DMS79 treated with DMSO at 0.1 percent for 48 hours (cell line): ENCODE results near the gene MYH13.

ENCODE experiments used
- DNase-seq: peaks from one replicate; lab custom pipeline; 2025; lab: John Stamatoyannopoulos, UW

The MYH13 gene

DNA sequence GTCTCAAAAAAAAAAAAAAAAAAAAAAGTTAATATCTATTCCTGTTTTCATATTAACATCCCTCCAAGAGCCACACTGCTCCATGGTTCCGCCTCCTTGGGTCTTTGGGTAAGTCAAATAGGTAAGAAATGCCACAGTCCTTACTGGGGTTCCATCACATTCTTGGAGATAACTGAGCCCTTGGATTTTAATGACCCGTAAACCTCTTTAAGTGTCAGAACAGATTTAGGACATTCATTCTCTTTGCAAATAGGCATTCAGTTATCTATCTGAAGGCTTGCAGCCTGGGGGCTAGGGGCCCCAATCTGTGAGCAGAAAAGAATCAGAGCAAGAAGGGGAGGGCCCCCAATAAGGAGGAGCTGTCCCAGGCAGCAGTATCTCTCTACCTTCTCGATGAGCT is 28.0 kb downstream of the MYH13 start:
- no peak for DNase-seq

DNA sequence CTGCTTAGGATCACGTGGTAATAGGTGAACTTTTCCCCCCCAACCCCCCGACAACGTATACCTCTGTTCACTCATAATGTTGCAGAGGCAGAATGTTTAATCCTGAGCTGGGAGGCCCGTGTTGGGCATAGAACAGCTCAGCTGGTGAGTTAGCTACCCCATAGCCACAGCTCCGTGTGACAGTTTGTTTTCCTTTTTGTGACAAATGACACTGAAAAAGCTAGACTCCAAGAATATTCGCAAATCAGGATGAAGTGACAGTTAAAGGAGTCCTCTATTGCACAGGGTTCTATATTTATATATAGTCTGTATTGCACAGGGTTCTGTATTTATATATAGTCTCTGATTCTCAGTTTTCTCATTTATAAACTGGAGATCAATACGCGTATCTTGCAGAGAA is 33.8 kb downstream of the MYH13 start:
- no peak for DNase-seq

- no peak for DNase-seq
Observed at GRCh38 chr17:10337976-10338375, 34.8 kb downstream of the MYH13 start.

DNA sequence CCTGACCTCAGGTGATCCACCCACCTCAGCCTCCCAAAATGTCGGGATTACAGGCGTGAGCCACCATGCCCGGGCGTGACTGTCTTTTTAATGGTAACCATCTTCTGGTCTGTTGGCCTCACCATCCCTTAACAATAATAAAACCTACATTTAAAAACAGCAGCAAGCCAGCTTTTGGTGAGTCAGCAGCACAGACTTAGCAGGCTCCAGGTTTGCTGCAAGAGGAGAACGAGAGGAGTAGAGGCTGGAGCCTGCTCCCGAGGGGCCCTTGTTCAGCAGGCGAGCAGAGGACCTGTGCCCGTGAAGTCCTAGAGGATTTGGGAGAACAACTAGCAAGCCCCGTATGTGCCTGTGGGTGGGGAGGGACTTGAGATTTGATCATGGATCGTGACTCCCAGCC is 35.7 kb downstream of the MYH13 start:
- DNase-seq: no peak

DNA sequence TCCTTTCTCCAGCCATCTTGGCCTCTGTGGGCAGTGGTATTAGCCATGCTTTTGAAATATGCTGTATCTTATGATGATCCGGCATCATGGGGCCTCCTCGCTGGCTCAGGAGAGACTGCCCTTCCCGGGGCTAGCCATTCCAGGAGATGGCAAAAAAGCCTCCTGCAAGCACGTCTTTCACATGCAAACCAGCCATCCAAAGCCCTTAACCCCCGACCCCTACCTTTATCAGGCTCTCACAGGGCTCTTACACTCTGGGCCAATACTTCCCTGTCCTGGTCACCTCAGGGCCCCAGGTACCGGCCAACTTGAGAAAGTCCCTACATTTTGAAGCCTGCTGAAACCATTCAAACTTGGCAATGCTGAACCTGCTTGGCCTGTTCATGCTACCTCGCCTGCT is 36.4 kb downstream of the MYH13 start:
- no peak for DNase-seq

GRCh38 chr17:10332515-10332914 is 40.3 kb downstream of the MYH13 start:
- no peak for DNase-seq

- no peak for DNase-seq
Observed at GRCh38 chr17:10328971-10329923, 43.6 kb downstream of the MYH13 start.

- no peak for DNase-seq
Observed at GRCh38 chr17:10328206-10328605, 44.6 kb downstream of the MYH13 start.

DNA sequence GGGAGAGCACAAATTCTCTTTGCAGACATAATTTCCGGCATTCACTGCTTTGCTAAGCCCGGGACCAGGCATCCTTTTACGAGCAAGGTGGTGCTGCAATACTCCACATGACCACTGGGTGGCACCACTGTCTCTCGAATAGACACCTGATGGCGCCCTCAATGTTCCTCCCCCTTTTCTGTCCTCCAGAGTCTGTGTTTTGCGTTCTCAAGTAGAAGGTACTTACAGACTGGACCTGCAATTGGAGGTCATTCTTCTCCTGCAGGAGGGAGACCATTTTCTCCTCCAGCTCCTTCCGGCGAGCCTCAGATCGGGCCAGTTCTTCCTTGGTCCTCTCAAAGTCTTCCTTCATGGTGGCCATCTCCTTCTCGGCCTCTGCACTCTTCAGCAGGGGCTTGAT is 45.2 kb downstream of the MYH13 start:
- DNase-seq: no peak

DNA sequence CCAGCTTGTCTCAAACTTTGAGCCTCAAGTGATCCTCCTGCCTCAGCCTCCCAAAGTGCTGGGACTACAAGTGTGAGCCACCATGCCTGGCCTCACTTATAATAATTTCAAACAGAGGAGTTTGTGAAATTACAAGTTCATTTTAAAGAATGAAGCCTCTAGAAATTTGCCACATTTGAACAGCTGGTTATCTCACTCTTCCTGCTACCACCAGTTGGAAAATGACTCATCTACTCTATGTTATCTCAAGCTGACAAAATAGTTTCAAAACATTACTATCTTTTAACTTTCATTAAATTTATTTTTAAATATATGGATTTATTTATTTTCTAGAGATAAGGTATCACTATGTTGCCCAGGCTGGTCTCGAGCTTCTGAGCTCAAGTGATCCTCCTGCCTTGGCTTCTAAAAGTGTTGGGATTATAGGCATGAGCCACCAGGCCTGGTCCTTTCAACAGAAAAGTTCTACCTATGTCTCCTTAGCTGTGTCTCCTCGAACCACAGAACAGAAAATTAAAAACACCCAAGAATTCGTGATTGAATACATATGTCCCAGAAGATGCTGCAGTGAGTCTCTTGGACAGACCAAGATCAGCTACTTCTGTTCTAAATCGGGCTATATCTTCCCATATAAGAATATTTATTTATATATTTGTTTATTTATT is 47.6 kb downstream of the MYH13 start:
- no peak for DNase-seq

DNA sequence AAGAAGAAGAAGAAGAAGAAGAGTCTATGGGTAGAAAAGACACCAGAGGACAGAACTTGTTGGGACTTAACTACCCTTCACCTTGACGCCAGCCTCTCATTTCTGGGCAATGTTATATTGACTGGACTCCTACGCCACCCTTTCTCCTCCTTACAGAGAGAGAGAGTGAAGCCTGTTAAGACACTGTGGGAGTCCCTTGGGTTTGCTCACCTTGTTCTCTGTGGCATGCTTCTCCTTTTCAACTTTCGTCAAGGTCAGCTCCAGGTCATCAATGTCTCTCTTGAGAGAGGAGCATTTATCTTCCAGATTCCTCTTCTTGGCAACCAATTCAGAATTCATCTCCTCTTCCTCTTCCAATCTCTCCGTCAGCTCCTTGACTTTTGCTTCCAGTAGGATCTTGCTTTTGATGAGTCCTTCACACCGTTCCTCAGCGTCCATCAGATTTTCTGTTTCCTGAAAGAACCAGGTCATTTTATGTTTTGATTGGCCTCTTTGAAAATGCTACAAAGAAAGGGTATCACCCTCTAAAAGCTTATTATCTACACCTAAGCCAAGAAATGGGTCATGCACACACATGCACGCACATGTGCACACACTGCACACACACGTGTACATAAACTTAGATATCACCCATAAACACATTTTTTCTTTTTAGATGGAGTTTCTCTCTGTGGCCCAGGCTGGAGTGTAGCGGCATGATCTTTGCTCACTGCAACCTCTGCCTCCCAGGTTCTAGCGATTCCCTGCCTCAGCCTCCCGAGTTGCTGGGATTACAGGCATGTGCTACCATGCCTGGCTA is 48.8 kb downstream of the MYH13 start:
- DNase-seq: no peak

DNA sequence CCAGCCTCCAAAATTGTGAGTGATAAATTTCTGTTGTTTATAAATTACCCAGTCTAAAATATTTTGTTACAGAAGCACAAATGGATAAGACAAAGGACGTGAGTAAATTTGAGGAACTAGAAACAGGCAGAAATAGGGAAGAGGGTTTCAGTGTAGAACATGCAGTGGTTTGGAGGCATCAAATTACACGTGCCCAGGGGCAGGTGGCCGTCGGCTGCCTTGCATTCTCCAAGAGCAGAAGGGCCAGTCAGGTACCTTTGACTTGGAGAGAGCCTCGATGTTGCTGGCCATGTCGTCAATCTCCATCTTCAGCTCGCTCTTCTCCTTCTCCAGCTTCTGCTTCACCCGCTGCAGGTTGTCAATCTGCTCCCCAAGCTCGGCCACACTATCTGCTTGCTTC is 54.3 kb downstream of the MYH13 start:
- no peak for DNase-seq

DNA sequence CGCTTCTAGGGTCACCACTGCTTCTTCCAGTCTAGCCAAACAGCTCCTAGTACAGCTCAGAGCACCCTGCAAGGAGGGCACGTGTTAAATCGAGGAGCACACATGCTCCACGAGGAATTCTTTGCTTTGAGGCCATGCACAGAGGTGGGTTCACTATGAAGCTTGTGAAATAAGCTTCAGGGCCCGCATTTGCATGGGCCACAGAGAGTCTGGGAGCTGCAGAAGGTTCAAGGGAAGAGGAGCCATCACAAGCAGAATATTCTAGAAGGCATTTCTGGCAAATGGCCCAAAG is 55.3 kb downstream of the MYH13 start:
- no peak for DNase-seq

DNA sequence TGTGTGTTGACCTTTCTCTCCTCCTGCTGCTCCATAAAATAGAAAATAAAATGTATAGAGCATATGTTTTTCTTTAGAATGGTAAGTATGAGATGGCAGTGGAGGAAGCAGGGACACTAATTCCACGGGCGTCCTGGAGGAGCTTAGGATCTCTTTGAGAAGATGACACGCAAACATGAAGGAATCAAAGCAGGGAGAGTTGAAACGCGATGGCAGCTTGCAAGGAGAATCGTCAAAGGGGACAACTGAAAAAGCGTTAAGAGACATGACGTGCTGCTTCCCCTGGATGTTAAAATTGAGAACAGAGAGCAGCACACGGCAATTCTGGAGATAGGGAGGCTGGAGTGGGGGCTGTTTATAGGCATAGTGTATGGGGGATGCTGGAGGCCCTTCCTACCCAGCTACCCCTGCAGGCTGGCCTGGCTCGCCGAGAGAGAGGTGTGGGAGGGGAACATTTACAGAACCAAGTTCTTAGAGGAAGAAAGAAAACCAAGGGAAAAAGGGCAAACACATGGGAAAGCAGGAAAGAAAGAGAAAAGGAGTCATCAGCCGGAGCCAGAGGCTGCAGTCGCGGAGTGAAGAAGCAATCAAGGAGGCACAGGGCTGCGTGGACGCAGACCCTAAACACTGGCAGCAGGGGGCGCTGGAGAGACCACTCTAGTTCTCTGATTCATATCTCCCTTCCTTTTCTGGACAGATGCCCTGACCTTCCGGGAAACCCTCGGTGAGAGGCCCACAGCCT is 55.8 kb downstream of the MYH13 start:
- DNase-seq: no peak

- no peak for DNase-seq
Observed at GRCh38 chr17:10314329-10314728, 58.5 kb downstream of the MYH13 start.

- DNase-seq: no peak
Observed at GRCh38 chr17:10313037-10313672, 59.7 kb downstream of the MYH13 start.

DNA sequence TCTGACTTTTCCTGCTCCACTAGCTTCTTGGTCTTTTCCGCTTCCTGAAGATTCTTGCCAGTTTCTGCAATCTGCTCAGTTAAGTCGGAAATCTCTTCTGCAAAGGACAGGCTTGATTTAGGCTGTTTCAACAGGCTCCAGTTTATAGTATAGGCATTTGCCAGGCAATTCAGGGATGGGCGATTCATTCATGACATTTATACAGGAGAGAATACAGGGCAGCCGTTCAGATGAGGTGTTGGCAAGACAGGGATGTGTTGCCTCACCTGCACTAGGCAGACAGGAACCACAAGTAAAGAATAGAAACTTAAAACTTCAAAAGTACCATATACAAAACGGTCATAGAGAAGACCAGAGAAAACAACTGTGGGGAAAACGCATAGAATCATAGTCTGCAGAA is 61.7 kb downstream of the MYH13 start:
- no peak for DNase-seq

DNA sequence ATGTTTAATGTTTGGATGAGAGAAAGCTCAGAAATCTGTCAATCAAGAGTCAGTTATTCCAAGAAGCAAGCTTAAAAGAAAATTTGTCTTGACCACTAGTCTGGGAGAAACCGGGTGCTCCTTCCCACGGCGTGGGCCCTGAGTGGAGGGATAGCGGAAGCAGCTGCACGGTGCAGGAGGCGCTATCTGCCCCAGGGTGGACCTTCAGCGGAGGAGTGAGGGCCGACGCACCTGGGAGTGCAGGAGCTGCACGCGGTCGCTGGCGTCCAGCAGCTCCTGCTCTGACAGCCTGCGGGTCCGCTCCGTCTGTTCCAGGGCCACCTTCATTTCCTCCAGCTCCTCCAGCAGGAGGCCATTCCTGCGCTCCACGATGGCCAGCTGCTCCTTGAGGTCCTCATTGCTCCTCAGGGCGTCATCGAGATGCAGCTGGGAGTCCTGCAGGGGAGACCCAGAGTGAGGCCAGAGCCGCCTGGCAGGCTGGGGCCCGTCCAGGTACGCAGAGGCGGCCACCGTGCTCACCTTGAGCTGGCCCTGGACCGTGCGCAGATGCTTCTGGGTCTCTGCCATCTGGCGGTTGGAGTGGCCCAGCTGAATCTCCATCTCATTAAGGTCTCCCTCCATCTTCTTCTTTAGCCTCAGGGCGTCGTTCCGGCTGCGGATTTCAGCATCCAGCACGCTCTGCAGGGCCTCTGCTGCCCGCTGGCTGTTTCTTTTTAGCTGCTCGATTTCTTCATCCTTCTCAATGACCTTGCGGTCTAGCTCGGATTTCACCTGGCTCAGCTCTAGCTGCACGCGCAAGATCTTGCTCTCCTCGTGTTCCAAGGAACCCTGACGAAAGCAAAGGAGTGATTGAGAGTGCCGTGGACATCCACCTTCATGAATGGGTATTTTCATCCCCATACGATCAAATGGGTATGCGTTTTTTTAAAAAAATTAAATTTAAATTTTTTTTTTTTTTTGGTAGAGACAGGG is 63.5 kb downstream of the MYH13 start:
- DNase-seq: no peak

GRCh38 chr17:10306585-10306984 is 66.2 kb downstream of the MYH13 start:
- no peak for DNase-seq

DNA sequence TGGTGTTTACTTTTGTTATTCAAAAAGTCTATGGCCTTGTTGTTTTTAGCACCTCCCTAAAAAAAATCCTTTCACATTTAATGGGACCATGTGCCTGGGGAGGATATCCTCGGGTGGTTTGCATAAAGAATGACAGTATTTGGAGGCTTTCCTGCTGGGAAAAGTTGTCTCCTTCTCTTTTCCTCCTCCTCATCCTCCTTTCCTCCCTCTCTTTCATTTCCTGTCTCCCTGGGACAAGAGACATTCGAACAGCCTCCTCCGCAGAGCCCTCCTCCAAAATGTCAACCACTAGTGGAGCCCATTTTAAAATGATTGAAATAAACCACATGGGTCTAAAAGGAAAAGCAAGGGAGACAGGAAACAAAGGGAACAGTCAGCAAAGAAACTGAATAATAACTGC is 67.4 kb downstream of the MYH13 start:
- DNase-seq: no peak
